Activated CD4-positive, alpha-beta T cell treated with anti-CD3 and anti-CD28 coated beads, Interleukin-2, amount 50 U/mL, for 48 hours (primary cell): Measurements from ENCODE around the gene JADE3.
"Not testable (repeated sequence)": the region's sequence is repeated elsewhere in the genome, so short reads cannot be mapped to it uniquely, and the experiment has no call there.

Experiments
- DNase-seq, 2 experiments: peaks; one replicate each; pipeline ENCODE4 v3.0.0-alpha.2; 2020

The JADE3 gene

GRCh38 chrX:46938589-46938988 is 26.4 kb downstream of the JADE3 start:
- DNase-seq = no peak

- no peak for DNase-seq
Measured at GRCh38 chrX:46941341-46941740, 29.1 kb downstream of the JADE3 start.

GRCh38 chrX:46953137-46953527 is 40.9 kb downstream of the JADE3 start:
- DNase-seq = peak in 1 of 2 experiments; percentile 3

- no peak for DNase-seq
Measured at GRCh38 chrX:46953597-46953996, 41.4 kb downstream of the JADE3 start.

GRCh38 chrX:46954716-46955115 is 42.5 kb downstream of the JADE3 start:
- DNase-seq = no peak

GRCh38 chrX:46956589-46956988 is 44.4 kb downstream of the JADE3 start:
- DNase-seq = not testable (repeated sequence)

- no peak for DNase-seq
Measured at GRCh38 chrX:46957297-46957696, 45.1 kb downstream of the JADE3 start.

- no peak for DNase-seq
Measured at GRCh38 chrX:46959101-46959500, 46.9 kb downstream of the JADE3 start.

- DNase-seq = no peak
Measured at GRCh38 chrX:46959985-46960700, 47.9 kb downstream of the JADE3 start.

GRCh38 chrX:46961097-46961496 is 48.9 kb downstream of the JADE3 start:
- no peak for DNase-seq

GRCh38 chrX:46961574-46962283 is 49.5 kb downstream of the JADE3 start:
- DNase-seq = no peak

GRCh38 chrX:46965125-46965758 is 53.0 kb downstream of the JADE3 start:
- DNase-seq = no peak

- DNase-seq = peak; percentile 17 to 36
Measured at GRCh38 chrX:46967547-46967946, 55.3 kb downstream of the JADE3 start.

GRCh38 chrX:46977046-46977445 is 64.8 kb downstream of the JADE3 start:
- DNase-seq = not testable (repeated sequence)

- DNase-seq = peak; percentile 80 to 86
Measured at GRCh38 chrX:46978341-46979291, 66.4 kb downstream of the JADE3 start.

GRCh38 chrX:46984705-46985104 is 72.5 kb downstream of the JADE3 start:
- no peak for DNase-seq

GRCh38 chrX:46989548-46989947 is 77.3 kb downstream of the JADE3 start:
- DNase-seq = no peak

- DNase-seq = no peak
Measured at GRCh38 chrX:46991664-46992063, 79.4 kb downstream of the JADE3 start.

- DNase-seq = no peak
Measured at GRCh38 chrX:46992070-46992469, 79.8 kb downstream of the JADE3 start.

- no peak for DNase-seq
Measured at GRCh38 chrX:46994096-46994495, 81.9 kb downstream of the JADE3 start.

- DNase-seq = no peak
Measured at GRCh38 chrX:47012131-47012530, 99.9 kb downstream of the JADE3 start.

- DNase-seq = no peak
Measured at GRCh38 chrX:47026198-47026597, 114.0 kb downstream of the JADE3 start.

- DNase-seq = no peak
Measured at GRCh38 chrX:47030339-47030738, 118.1 kb downstream of the JADE3 start.
